ENCODE measurements around the gene SHC1.

The SHC1 gene

GRCh38 chr1:155008015-155008941, 37.7 kb upstream of the SHC1 start:
- DNase-seq (ENCODE audit: low read depth): peak; percentile 65

- no peak for DNase-seq (ENCODE audit: low read depth)
Measured at GRCh38 chr1:155007251-155007828, 36.8 kb upstream of the SHC1 start.

- DNase-seq (ENCODE audit: low read depth): no peak
Measured at GRCh38 chr1:155006601-155007101, 36.1 kb upstream of the SHC1 start.

GRCh38 chr1:155005076-155006011, 34.8 kb upstream of the SHC1 start:
- DNase-seq (ENCODE audit: low read depth): no peak

- no peak for DNase-seq (ENCODE audit: low read depth)
Measured at GRCh38 chr1:155004352-155005075, 34.0 kb upstream of the SHC1 start.

GRCh38 chr1:155003766-155004351, 33.3 kb upstream of the SHC1 start:
- DNase-seq (ENCODE audit: low read depth): no peak

- DNase-seq (ENCODE audit: low read depth): no peak
Measured at GRCh38 chr1:155003227-155003765, 32.7 kb upstream of the SHC1 start.

- DNase-seq (ENCODE audit: low read depth): no peak
Measured at GRCh38 chr1:155002464-155003226, 32.1 kb upstream of the SHC1 start, which contains the start of gene ZBTB7B. TSS of gene ZBTB7B (plus strand) at chr1:155002802. CDS start at chr1:155014661, 11,859 bp downstream.

- peak; percentile 98 for DNase-seq (ENCODE audit: low read depth)
Measured at GRCh38 chr1:155001675-155002463, 31.3 kb upstream of the SHC1 start.

- no peak for DNase-seq (ENCODE audit: low read depth)
Measured at GRCh38 chr1:155001425-155001674, 30.8 kb upstream of the SHC1 start.

- DNase-seq (ENCODE audit: low read depth): peak; percentile 85
Measured at GRCh38 chr1:155000726-155001424, 30.3 kb upstream of the SHC1 start.

GRCh38 chr1:155000411-155000725, 29.8 kb upstream of the SHC1 start:
- DNase-seq (ENCODE audit: low read depth): no peak

GRCh38 chr1:154999571-155000410, 29.2 kb upstream of the SHC1 start:
- DNase-seq (ENCODE audit: low read depth): peak; percentile 72

GRCh38 chr1:154998818-154999570, 28.4 kb upstream of the SHC1 start:
- DNase-seq (ENCODE audit: low read depth): peak; percentile 81

GRCh38 chr1:154998201-154998780, 27.7 kb upstream of the SHC1 start:
- DNase-seq (ENCODE audit: low read depth): no peak

GRCh38 chr1:154996966-154997701, 26.6 kb upstream of the SHC1 start:
- no peak for DNase-seq (ENCODE audit: low read depth)

Measured in activated T-cell treated with anti-CD3 and anti-CD28 coated beads for 48 hours (primary cell).